Right renal pelvis (tissue), 4 donors: ENCODE results near the gene EFNA3. TPM values are rescaled to one million over a fixed set of nuclear protein-coding genes. Genes with fewer than 3 reads are reported as not detected.

Experiments used
- DNase-seq, 4 donors: peaks; one replicate each; pipeline ENCODE4 v3.0.0-alpha.2; 2013; ENCODE audit warnings: low read depth in 4 of 4, low spot score in 3 of 4, missing footprints in 1 of 4
- polyA plus RNA-seq, 4 donors: library from polyadenylated mRNA; unstranded; fragments of 120-200 nt; gene quantifications; one replicate each; pipeline ENCODE4 v1.2.1, GENCODE V29; 2013; ENCODE audit not compliant: insufficient read length in 4 of 4

EFNA3 gene
- polyA plus RNA-seq, 4 donors: 6.0 to 7.9 (median 7.1) TPM

DNA sequence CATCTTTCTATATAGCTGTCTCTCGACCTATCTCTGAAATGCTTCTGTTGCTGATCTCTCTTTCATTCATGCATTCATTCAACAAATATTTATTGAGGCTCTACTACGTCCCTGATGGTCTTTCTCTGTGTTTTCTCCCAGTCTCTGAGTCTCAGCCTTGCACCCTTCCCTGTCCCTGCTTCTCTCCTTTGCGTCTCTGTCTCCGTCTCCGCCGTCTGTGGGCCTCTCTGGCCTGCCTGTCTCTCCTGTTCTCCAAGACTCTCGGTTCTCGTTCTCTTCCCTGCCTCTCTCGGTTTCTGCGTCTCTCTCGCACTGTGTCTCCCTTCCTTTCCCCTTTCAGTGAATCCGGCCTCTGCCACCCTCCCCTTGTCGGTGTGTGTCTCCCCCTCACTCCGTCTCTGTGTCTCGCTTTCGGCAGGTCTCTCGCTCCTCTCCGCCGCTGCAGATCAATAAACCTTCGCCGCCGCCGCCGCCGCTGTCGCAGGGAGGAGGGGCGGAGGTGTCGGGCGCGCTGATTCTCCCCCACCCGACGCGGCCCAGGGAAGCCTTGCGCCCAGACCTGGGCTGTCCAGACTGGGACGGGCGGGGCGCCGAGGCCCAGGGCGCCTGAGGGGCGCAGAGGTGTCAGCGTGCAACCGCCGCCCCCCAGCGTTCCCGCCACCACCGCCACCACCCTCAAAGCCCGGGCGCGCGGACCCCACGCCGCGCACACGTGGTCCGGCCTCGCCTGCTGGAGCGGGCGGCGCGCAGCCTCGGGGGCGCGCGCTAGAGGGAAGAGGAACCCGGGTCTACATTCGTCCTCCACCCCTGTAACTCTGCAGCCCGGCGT is 3.0 kb downstream of the EFNA3 start:
- DNase-seq: no peak

DNA sequence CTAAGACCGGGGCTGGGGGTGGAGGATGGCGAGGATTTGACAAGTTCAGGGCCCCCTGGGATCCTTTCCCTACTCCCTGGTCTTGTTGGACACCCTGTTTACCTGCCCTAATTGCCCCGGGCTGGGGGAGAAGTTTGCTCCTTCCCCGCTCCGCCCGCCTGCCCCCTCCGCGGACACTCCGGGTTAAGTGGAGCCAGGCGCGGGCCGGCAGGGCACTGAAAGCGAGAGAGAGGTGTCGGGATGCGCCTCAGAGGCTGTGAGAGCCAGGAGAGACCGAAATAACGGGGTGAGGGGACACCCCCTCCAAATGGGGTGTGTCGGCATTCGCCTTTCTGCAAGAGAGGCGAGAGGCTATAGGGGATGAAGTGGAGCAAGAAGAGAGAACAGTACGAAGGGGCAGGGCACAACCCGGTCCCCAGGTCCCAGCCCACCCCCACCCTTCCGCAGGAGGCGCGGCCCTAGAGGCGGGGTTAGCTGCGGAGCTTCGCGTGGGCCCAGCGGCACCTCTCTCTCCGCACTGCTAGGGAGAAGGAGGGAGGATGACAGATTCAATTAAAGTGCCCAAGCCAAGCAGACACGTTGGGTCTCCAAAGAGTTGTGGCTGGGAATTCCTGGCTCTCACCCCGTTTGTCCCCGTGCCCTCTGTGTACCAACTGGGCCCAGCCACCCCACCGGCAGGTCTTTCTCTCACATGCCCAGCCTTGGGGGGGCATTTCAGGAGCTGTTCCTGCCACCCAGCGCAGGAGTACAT is 3.8 kb downstream of the EFNA3 start:
- DNase-seq: no peak

DNA sequence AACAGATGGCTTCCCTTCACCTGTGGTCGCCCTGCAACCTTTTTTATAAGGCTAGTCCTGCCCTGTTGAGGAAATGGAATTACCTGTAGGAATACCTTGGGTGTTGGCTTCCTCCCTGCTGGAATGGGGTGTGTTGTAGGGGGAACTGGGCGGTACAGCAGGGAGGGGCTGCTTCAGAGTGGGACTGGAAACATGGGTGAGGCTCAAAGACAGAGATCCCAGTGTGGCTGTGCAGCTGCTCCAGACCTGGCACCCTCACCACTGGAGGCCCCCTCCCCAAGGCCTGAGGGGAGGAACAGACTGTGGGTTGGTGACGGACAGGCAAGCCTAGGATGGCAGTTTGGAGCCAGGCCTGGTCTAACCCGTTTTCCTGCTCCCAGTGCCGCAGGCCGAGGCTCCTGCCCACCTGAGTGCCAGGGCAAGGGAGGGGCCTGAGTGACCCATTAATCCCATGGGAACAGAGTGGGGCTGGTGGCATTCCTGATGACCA is 4.5 kb downstream of the EFNA3 start:
- no peak for DNase-seq

DNA sequence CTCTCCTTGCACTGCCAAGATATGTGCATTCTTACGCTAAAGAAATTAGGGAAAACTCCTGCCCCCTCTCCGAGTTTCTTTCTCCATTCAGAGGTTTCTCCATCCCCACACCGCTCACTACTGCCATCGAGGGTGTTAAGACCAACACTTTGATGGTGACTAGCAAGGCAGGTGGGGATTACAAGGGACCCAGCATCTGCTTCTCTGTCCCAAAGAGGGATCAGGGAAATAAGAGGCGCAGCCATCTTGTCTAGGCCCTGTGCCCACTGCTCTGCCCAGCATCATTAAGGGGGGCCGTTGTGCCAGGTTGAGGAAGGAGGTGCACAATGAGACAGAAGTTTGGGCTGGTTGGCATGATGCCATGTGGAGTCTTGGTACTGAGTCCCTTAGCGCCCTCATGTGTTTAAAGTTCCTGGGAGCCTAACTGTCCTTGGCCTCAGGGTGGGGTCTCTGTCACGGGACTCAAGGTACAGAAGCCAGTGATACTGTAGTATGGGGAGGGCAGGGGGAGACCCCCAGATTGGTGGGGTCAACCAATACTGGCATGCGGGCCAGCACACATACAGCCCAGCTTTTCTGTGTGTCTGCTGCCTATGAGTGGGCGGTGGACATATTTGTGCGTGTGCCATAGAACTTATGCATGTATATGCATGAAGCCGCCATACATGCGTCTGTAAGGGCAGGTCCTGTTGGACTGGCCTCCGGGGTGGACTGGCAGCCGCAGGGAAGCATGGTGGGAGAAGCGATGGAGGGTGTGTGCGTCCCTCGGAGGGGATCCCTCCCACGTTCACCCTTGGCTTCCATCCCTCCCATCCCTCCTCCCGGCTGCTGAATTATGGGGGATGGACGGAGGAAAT is 5.5 kb downstream of the EFNA3 start:
- DNase-seq: no peak

DNA sequence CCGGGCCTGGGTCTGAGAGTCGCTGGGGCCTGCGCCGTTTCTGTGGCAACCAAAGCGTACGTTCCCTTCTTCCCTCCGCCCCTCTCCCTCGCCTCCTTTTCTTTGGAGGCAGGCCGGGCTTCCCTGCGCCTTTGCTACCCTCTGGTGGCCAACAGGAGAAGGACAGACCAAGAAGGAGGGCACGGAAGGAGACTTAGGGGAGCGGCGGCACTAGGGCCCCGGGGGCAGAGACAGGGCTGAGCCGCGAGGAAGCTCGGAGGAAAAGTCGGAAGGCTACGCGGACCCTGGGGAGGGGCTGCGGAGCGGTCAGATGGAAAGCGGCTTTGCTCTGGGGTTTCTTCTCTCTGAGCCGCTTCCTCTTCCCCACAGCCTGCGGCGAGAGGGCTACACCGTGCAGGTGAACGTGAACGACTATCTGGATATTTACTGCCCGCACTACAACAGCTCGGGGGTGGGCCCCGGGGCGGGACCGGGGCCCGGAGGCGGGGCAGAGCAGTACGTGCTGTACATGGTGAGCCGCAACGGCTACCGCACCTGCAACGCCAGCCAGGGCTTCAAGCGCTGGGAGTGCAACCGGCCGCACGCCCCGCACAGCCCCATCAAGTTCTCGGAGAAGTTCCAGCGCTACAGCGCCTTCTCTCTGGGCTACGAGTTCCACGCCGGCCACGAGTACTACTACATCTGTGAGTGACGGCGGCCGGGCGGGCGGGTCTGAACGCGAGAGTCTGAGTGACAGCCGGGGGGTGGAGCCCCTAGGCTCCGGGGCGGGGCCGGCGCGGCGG is 6.3 kb downstream of the EFNA3 start:
- DNase-seq: peak; percentile 95 to 98 (median 96)

DNA sequence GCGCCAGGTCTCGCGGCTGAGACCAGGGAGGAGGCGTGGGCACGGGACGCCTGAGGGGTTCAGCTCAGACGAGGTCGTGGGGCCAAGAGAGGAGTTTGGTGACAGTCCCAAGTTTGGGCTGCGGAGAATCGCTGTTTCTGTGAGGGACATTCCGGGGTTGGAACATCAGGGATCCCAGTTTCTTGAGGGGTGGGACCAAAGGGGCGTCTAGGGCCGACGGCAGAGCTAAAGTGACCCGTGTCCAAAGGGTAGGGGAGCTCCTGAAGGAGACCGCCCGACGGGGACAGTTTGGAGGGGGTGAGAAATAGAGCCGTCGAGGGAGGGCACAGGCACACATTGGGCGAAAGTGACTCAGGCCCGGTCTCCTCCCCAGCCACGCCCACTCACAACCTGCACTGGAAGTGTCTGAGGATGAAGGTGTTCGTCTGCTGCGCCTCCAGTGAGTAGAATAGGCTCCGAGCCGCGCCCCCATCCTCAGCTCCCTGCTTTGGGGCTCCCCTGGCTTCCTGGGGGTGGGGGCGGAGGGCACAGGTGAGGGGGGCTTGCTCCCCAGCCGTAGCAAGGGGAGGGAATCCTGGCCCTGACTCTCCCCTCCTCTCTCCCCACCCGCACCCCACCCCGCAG is 7.0 kb downstream of the EFNA3 start:
- no peak for DNase-seq

DNA sequence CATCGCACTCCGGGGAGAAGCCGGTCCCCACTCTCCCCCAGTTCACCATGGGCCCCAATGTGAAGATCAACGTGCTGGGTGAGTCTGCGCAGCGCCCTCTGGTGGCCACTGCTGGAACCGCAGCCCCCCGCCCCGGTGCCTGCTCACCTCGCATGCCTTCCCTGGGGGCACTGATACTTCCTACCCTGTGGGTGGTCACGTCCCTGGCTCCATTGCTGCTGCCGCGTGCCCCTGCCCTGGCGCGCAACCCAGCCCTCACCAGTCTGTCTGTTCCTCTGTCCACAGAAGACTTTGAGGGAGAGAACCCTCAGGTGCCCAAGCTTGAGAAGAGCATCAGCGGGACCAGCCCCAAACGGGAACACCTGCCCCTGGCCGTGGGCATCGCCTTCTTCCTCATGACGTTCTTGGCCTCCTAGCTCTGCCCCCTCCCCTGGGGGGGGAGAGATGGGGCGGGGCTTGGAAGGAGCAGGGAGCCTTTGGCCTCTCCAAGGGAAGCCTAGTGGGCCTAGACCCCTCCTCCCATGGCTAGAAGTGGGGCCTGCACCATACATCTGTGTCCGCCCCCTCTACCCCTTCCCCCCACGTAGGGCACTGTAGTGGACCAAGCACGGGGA is 7.6 kb downstream of the EFNA3 start:
- no peak for DNase-seq

DNA sequence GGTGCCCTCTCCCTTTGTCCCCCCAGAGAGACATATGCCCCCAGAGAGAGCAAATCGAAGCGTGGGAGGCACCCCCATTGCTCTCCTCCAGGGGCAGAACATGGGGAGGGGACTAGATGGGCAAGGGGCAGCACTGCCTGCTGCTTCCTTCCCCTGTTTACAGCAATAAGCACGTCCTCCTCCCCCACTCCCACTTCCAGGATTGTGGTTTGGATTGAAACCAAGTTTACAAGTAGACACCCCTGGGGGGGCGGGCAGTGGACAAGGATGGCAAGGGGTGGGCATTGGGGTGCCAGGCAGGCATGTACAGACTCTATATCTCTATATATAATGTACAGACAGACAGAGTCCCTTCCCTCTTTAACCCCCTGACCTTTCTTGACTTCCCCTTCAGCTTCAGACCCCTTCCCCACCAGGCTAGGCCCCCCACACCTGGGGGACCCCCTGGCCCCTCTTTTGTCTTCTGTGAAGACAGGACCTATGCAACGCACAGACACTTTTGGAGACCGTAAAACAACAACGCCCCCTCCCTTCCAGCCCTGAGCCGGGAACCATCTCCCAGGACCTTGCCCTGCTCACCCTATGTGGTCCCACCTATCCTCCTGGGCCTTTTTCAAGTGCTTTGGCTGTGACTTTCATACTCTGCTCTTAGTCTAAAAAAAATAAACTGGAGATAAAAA is 8.4 kb downstream of the EFNA3 start:
- DNase-seq: no peak

DNA sequence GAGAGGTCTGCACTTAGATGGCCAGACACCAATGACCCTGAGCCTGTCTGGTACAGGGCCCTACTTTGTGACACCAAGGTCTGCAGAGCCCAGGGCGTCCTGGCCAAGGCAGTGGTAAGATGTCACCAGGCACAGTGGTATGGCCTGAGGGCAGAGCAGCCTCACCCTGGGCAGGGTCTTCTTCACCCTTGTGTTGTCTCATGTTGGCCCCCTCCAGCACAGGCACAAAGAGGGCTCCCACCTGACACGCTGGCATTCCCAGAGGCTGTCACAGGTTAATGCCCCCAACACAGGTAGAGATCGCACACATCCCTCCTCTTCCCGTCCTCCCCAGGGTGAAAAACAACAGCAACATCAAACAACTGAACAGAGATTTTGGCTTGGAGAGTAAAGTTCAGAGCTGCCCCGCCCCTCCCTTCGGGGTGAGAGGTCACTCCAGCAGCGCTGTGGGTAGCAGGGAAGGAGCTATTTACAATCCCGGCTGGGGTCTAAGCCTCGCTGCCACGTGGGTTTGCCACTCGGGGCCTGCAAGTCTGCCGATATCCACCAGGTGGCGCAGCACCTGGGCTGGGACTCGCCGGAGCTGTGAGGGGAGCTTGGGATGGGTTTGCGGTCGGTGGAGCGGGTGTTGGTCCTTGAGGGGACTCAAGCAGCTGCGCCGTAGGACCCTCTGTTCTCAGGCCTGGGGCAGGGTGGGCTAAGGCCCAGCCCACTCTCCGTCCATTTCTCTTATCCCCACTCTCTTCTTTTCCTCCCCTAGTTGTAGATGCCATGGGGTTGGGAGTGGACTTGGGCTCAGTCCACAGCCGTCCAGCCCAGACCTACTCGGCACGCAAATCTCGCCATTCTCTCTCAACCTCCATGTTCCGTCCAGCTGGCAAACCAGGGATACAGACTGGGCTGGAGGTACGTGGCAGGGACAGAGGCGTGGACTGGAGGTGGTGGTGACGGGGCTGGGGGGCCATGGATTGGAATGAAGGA is 12.7 kb downstream of the EFNA3 start:
- DNase-seq: no peak

DNA sequence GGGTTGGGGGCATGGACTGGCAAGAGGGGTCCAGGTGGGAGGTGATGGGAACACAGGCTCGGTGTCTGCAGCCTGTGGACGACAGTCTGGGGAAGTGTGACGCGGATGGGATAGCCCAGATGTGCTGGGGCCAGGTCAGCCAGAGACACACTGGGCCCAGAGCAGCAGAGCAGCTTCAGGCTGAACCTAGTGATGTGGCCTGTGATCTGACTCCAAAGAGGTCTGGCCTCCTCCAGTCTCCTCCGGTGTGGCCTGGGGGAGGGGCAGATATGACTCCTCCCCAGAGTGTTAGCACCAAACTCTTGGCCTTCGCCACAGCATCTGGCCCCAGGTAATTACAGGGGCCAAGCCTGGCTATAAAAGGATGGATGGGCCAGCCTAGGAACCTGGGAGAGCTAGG is 13.5 kb downstream of the EFNA3 start:
- DNase-seq: no peak

DNA sequence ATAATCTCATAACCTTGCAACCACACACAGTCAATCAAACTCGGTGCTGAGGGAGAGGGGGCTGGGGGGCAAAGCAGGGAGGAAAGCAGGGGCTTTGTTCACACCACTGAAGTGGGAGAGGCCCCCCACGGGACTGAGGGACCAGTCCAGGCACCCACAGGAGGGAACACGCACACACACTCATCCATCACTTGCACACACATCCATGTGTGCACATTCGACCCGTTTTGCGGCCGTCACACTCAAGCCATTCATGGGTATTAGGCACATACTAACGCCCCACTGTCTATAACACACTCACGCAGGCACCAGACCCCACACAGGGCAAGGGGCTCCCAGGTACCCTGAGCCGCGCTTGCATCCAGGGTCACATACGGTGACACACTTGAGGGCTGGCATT is 14.0 kb downstream of the EFNA3 start:
- DNase-seq: no peak

DNA sequence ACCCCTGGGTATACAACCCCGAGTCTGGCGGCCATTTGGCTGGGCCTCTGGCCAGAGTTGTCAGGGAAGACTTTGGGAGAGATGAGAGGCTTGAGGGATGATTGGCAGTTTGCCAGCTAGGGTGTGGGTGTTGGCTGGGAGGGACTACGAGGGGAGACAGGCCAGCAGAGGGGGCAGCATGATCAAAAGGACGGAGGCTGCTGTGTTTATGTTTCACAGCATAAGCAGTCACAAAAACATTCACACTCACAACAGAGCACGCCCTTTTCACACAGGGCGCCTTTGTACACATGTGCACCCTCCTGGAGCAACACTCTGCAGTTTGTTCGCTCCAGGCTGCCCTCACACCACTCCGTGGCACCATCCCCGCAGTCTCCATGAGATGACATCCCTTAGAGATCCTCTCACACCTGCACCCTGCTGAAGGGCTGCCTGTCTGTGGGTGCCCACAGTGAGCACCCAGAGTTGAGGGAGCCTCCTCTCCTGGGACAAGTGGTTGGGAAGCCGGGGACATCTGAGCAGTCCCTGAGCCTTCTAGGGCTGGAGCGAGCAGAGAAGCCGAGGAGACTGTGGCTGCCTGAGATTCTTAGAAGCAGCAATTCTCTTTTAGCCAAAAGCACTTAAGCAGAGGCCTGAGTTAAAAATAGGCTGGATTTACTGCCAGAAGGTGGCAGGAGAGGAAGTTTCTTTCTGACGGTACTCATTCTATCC is 15.4 kb downstream of the EFNA3 start:
- DNase-seq: no peak

DNA sequence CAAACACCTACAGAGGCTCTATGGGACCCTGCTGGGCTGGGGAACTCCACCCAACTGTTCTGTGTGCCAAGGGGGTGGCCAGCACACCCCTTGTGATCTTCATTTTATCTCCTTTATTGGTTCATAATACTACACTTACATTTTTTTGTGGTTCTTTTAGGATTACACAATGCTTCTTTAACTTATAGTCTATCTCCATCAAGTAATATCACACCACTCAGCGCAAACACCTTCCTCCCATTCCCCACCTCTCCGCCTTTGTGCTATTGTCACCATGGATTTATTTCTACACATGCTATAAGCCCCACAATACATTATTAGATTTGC is 15.9 kb downstream of the EFNA3 start:
- no peak for DNase-seq

DNA sequence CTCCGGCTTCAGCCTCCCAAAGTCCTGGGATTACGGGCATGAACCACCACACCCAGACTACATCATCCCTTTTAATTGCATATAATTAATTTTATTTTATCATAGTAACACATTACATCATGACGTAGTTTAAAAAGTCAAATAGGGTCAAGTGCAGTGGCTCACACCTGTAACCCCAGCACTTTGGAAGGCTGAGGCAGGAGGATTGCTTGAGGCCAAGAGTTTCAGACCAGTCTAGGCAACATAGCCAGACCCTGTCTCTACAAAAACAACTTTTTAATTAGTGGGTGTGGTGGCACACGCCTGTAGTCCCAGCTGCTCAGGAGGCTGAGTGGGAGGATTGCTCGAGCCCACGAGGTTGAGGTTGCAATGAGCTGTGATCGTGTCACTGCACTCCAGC is 20.7 kb downstream of the EFNA3 start:
- DNase-seq: no peak

DNA sequence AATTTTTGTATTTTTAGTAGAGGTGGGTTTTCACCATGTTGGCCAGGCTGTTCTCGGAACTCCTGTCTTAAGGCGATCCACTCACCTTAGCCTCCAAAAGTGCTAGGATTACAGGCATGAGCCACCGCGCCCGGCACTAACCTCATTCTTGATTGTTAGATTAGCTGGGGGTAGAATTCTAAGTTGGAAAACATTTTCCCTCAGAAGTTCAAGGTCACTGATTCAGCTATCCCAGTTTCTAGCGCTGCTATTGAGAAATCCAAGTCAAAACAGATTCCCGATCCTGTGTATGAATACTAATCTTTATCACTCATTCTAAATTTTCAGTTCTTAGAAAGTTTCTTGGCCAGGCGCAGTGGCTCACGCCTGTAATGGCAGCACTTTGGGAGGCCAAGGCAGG is 24.7 kb downstream of the EFNA3 start:
- no peak for DNase-seq

DNA sequence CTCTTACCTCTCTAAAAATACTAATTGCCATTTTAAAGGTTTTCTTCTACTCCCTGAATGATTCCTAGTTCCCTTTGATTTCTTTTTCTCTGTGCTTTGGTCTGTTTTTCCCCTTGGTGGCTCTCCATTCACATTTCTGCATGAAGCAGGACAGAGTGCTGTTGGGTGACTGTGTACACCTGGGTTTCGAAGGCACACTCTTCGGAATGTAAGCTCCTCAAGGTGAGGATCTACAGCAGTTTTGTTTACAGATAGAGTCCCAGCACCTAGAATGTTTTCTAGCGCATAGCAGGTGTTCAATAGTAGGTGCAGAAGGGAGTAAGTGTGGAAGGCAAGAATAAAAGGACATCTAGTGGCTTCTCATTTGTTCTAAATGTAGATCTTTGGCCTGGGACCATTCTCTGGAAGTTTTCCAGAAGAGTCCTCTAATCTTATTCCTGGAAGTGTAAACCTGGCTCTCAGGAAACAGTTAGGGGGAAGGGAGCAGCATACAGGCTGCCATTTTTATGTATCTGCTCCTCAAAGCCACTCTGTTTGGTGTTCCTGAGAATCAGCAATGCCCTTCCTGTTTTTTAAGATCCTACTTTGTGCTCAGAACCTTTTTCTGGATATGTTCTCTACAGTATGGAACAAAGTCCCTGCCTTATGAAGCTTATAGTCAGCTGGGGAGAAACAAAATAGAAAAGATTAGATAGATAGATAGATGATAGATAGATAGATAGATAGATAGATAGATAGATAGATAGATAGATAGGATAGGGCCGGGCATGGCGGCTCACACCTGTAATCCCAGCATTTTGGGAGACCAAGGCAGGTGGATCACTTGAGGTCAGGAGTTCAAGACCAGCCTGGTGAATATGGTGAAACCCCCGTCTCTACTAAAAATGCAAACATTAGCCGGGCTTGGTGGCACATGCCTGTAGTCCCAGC is 26.2 kb downstream of the EFNA3 start:
- DNase-seq: no peak
